Fibroblast of the aortic adventitia (primary cell): ENCODE results near the gene SLCO4C1. TPM values are rescaled to one million over a fixed set of nuclear protein-coding genes. Genes with fewer than 3 reads are reported as not detected.
A peak's percentile ranks its signal among the peaks of the same experiment; 100 is the strongest.
"Not testable (repeated sequence)": the region's sequence is repeated elsewhere in the genome, so short reads cannot be mapped to it uniquely, and the experiment has no call there.

Source experiments
- DNase-seq: peaks from one replicate; pipeline ENCODE4 v3.0.0-alpha.2; 2010; ENCODE audit warnings: low read depth
- H3K4me3 ChIP-seq: 2 replicates; pipeline ENCODE4 v1.5.1; 2011; ENCODE audit warnings: low read depth, mild to moderate bottlenecking, control low read depth, low read length, moderate library complexity
- total RNA-seq: library from RNA; depleted of rRNA; stranded (reverse); fragments of >200 nt; gene quantifications from 2 replicates; pipeline ENCODE4 v1.2.3, GENCODE V29; 2012; ENCODE audit warnings: low replicate concordance
- TF ChIP-seq, protein P1 (sequence below): IDR thresholded peaks from 2 replicates; pipeline ENCODE4 v1.5.1; 2011; ENCODE audit warnings: mild to moderate bottlenecking, low read length, control low read depth, inconsistent platforms; ENCODE audit not compliant: insufficient read depth

Gene SLCO4C1
- total RNA-seq, result 0.09 TPM in 1 of 2 replicates, not detected in the other

DNA sequence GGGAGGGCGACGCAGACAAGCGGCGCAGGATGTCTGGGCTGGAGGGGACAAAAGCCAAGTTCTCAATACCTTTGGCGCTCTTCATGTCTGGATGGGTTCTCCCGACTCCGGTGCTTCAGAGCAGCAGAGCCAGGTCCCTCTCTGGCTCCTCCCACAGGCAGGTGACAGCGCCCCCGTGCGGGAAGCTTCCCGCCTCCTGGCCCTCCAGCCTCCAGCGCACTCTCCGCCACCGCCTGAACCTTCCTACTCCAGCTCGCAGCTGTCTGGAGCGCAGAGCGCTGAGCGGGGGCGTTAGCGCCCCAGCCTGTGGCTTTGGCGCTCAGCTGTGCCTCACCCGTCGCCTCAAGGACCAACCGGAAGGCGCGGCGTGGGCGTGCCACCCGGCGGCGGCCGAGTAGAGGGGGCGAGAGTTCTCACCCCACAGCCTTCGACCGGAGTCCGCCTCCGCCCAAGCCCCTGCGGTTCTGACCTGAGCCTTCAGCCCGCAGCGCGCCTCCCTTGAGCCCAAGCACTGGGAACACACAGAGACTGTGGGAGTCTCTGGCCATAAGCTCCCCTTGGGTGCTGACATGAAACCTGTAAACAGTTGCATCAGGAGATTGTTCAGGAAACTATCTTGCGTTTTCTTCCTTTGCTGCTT lies at the start of gene SLCO4C1:
SLCO4C1 (minus strand) TSS at position 107 of the 640 bp plus-strand sequence; CDS start at position 85, 22 bp downstream.
- peak; percentile 8 for DNase-seq
- TF ChIP-seq, protein P1, sequence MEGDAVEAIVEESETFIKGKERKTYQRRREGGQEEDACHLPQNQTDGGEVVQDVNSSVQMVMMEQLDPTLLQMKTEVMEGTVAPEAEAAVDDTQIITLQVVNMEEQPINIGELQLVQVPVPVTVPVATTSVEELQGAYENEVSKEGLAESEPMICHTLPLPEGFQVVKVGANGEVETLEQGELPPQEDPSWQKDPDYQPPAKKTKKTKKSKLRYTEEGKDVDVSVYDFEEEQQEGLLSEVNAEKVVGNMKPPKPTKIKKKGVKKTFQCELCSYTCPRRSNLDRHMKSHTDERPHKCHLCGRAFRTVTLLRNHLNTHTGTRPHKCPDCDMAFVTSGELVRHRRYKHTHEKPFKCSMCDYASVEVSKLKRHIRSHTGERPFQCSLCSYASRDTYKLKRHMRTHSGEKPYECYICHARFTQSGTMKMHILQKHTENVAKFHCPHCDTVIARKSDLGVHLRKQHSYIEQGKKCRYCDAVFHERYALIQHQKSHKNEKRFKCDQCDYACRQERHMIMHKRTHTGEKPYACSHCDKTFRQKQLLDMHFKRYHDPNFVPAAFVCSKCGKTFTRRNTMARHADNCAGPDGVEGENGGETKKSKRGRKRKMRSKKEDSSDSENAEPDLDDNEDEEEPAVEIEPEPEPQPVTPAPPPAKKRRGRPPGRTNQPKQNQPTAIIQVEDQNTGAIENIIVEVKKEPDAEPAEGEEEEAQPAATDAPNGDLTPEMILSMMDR, result peak; percentile 26
- peak within 1 kb of the TSS; percentile 38 for H3K4me3 ChIP-seq

DNA sequence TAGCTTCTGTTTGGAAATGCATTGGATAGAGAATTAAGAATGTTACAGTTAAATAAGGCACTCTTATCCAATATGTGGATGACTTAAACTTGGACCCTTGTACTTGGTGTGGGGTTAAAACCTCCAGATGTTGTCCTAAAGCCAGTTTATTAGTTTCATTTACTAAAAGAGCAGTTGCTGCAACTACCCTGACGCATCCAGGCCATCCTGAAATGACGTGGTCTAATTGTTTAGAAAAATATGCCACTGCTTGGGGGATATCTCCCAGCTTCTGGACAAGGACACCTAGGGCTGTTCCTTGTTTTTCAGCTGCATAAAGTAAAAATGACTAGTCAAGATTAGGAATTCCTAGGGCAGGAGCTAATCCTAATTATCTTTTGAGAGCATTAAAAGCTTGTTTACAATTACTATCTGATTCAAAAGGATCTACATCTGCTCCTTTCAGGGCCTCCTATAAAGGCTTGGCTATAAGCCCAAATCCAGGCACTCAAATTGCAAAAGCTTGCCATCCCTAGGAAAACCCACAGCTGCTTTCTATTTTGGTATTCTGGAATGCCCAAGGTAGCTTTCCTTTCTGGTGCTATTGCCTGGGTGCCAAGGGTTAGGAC lies 45.7 kb upstream of the SLCO4C1 start:
- H3K4me3 ChIP-seq, result no peak overlapping the region
- peak; percentile 1 for DNase-seq
- TF ChIP-seq, protein P1, result no peak

GRCh38 chr5:102324714-102325113 lies 28.6 kb upstream of the SLCO4C1 start:
- TF ChIP-seq, protein P1, result no peak
- no peak for DNase-seq
- no peak overlapping the region for H3K4me3 ChIP-seq

DNA sequence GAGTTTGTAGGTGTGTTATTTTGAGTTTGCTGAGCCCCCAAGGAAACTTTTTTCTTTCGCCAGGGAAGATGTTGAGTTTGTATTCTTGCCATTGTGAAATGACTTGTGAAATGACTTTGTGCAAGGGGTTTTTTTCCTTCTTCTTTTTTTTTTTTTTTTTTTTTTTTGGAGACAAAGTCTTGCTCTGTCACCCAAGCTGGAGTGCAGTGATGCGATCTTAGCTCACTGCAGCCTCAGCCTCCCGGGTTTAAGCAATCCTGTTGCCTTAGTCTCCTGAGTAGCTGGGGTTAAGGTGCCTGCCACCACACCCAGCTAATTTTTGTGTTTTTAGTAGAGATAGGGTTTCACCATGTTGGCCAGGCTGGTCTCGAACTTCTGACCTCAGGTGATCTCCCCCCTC lies 22.7 kb upstream of the SLCO4C1 start:
- not testable (repeated sequence) for DNase-seq, H3K4me3 ChIP-seq

DNA sequence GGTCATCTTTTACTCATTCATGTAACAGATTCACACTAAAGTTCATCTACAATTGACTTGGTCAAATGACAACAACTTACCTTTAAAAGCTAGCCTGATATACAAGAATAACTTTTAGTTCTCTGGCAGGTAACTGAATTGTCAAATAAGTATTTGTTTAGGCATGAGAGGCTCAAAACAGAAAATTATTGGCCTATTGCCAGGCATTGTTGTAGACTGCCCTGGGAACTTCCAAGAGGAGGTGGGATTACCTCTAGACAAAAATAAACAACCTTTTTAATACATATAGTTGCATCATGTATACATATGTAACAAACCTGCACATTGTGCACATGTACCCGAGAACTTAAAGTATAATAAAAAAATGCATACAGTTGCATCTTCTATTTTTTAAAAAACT lies 18.2 kb upstream of the SLCO4C1 start:
- no peak for DNase-seq
- H3K4me3 ChIP-seq, result no peak overlapping the region
- TF ChIP-seq, protein P1, result no peak

DNA sequence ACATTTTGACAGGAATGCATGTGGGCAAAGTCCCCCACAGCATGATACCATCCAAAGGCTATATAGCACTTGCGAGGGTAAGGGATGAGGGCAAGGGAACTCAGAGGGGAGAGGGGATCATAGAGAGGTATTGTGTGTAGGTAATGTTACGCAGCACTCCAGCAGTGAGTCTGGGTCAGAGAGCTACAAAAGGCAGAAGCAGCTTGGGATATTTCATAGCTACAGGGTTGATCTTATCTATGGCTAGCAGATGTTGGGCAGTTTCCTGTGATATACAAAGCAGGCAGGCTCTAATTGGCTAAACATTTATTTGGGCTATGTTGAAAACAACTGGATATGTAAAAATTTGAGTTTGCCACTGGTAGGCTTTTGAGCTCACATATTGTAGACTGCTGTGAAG lies 17.8 kb upstream of the SLCO4C1 start:
- no peak overlapping the region for H3K4me3 ChIP-seq
- TF ChIP-seq, protein P1, result no peak
- DNase-seq, result no peak

- no peak overlapping the region for H3K4me3 ChIP-seq
- peak; percentile 4 for DNase-seq
- TF ChIP-seq, protein P1, result no peak
Measured at GRCh38 chr5:102312586-102313370, 16.7 kb upstream of the SLCO4C1 start.
